ENCODE data around the gene PRSS27.

Gene PRSS27

GRCh38 chr16:2663553-2664546, 56.2 kb downstream of the PRSS27 start:
- no peak overlapping the region for H3K9ac ChIP-seq (ENCODE audit: low read depth, low read length, poor library complexity, severe bottlenecking)
- H3K27me3 ChIP-seq (ENCODE audit: insufficient read depth, low read length, poor library complexity, severe bottlenecking), result no peaks in the 10 kb centered on the region
- no peaks in the 10 kb centered on the region for H4K20me1 ChIP-seq (ENCODE audit: insufficient read depth, low read length, poor library complexity, severe bottlenecking)
- no peak overlapping the region for H3K4me2 ChIP-seq (ENCODE audit: low read depth, low read length, poor library complexity, severe bottlenecking)
- no peaks in the 10 kb centered on the region for H3K4me1 ChIP-seq (ENCODE audit: insufficient read depth, low read length, poor library complexity, severe bottlenecking)
- H3K4me3 ChIP-seq (ENCODE audit: low read length, poor library complexity, severe bottlenecking), result no peak overlapping the region
- TF ChIP-seq, protein P1, sequence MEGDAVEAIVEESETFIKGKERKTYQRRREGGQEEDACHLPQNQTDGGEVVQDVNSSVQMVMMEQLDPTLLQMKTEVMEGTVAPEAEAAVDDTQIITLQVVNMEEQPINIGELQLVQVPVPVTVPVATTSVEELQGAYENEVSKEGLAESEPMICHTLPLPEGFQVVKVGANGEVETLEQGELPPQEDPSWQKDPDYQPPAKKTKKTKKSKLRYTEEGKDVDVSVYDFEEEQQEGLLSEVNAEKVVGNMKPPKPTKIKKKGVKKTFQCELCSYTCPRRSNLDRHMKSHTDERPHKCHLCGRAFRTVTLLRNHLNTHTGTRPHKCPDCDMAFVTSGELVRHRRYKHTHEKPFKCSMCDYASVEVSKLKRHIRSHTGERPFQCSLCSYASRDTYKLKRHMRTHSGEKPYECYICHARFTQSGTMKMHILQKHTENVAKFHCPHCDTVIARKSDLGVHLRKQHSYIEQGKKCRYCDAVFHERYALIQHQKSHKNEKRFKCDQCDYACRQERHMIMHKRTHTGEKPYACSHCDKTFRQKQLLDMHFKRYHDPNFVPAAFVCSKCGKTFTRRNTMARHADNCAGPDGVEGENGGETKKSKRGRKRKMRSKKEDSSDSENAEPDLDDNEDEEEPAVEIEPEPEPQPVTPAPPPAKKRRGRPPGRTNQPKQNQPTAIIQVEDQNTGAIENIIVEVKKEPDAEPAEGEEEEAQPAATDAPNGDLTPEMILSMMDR (conservative IDR thresholded peaks at IDR 0.05; ENCODE audit: low read length), result no peak
- TF ChIP-seq EZH2phosphoT487 (IDR thresholded peaks at IDR 0.05; ENCODE audit: borderline replicate concordance), result no peak
- no peaks in the 10 kb centered on the region for H3K9me3 ChIP-seq (ENCODE audit: insufficient read depth, low read depth, low read length)
- no peaks in the 10 kb centered on the region for H3K9me2 ChIP-seq (replicated peaks; ENCODE audit: low read depth, low read length)
- no peaks in the 10 kb centered on the region for H3K36me3 ChIP-seq (ENCODE audit: insufficient read depth, low read length)
- no peaks in the 10 kb centered on the region for H3F3A ChIP-seq (ENCODE audit: low read depth)
- no peak overlapping the region for H2AFZ ChIP-seq (ENCODE audit: low read length)
- H3K79me2 ChIP-seq (ENCODE audit: insufficient read depth, low read length), result no peaks in the 10 kb centered on the region

Measured in Loucy (cell line).